ENCODE measurements around the gene MAP3K9. TPM values are rescaled to one million over a fixed set of nuclear protein-coding genes. Genes with fewer than 3 reads are reported as not detected.

MAP3K9 gene
- under 0.01 TPM in 2 replicates for total RNA-seq

DNA sequence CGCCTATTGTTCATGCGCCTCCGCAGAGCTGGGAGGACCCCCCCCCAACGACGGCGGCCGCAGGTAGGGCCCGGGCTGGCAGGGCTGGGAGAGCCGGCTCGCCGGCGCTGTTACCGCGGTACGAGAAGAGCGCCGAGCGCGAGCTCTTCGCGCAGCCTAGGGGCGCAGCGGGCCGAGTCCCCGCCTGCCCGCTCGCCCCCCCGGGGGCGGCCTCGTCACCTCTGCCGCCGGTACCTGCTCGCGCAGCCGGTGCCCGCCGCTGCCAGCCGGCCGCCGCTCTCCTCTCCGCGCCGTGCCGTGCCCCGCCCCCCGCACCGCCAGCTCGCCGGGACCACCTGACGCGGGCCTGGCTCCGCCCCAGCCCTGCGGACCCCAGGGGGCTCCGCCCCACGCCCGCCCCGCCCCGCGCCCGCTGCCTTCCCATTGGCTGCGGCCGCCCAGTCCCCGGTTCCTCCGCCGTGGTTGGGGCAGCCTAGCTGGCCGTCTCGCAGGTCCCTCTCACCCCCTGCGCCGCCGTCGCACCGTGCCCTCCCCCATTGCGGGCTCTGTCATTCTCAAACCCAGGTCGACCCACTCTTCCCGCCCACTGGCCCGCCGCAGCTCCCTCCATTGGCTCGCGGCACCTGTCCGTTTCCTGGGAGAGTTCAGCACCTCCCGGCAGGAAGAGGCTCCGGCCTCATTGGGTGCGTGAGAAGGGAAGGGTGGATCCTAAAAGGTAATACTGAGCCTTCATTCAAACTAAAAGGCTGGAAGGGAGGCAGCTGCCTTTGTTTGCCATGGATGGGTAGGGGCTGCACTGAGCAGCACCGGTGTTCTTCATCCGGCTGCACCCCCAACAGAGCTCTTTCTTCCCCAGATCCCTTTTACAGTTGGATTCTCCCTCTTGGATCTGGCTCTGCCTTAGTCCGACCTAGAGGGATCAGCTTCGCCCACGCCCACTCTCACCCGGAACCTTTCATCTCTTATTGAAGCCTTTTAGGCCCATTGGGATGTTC is at the start of gene MAP3K9:
TSS of gene MAP3K9 (minus strand) at position 289 of the 995 bp plus-strand sequence. CDS start 342 bp downstream, outside the sequence.

Other genes with a start within 250 kb of the MAP3K9 start
- 37.2 and 37.4 TPM in 2 replicates for gene MED6, start 208.9 kb downstream of the MAP3K9 start, total RNA-seq
- gene TTC9, start 167.6 kb downstream of the MAP3K9 start, total RNA-seq: under 0.01 and 0.15 TPM in 2 replicates
- 23.4 and 40.1 TPM in 2 replicates for gene PCNX1, start 97.9 kb upstream of the MAP3K9 start, total RNA-seq